GM23338 (cell line): ENCODE data around the gene ARHGAP42. TPM values are rescaled to one million over a fixed set of nuclear protein-coding genes. Genes with fewer than 3 reads are reported as not detected.

Experiments
- ATAC-seq: fragments of 200-7000 bp; cut with Tn5 transposase; 3 replicates; pipeline ENCODE4 v1.9.1; 2020
- DNase-seq: peaks from one replicate; pipeline ENCODE4 v3.0.0-alpha.2; 2015; ENCODE audit warnings: low spot score
- H2AFZ ChIP-seq: fragments of 200-600 bp; sonication (generic); 2 replicates; pipeline ENCODE4 v1.8.0; 2016; ENCODE audit warnings: antibody characterized with exemption, mild to moderate bottlenecking, moderate library complexity
- H3F3A ChIP-seq: fragments of 200-600 bp; sonication (generic); replicated peaks from 2 replicates; pipeline ENCODE4 v1.8.0; 2017; ENCODE audit warnings: antibody characterized with exemption, mixed run types, low read depth
- H3K27ac ChIP-seq: fragments of 200-600 bp; sonication (generic); 2 replicates; pipeline ENCODE4 v1.6.1; 2016; ENCODE audit warnings: low read depth
- H3K27me3 ChIP-seq: fragments of 200-600 bp; sonication (generic); 2 replicates; pipeline ENCODE4 v1.8.0; 2016; ENCODE audit warnings: mild to moderate bottlenecking, mixed run types, moderate library complexity; ENCODE audit not compliant: insufficient read depth
- H3K36me3 ChIP-seq: fragments of 200-600 bp; sonication (generic); 2 replicates; pipeline ENCODE4 v1.8.0; 2016; ENCODE audit warnings: mild to moderate bottlenecking; ENCODE audit not compliant: insufficient read depth
- H3K4me1 ChIP-seq: fragments of 200-600 bp; sonication (generic); 2 replicates; pipeline ENCODE4 v1.8.0; 2016; ENCODE audit warnings: mild to moderate bottlenecking, moderate library complexity; ENCODE audit not compliant: insufficient read depth
- H3K4me2 ChIP-seq: fragments of 200-600 bp; sonication (generic); 2 replicates; pipeline ENCODE4 v1.7.1; 2017; ENCODE audit warnings: mixed run types
- H3K4me3 ChIP-seq: fragments of 200-600 bp; sonication (generic); 2 replicates; pipeline ENCODE4 v1.6.1; 2016; ENCODE audit warnings: mixed run types
- H3K79me2 ChIP-seq: fragments of 200-600 bp; sonication (generic); replicated peaks from 2 replicates; pipeline ENCODE4 v1.8.0; 2017; ENCODE audit warnings: mild to moderate bottlenecking; ENCODE audit not compliant: insufficient read depth
- H3K9me2 ChIP-seq: fragments of 200-600 bp; sonication (generic); 2 replicates; pipeline ENCODE4 v1.8.0; 2017; ENCODE audit not compliant: insufficient read depth
- H4K20me1 ChIP-seq: fragments of 200-600 bp; sonication (generic); replicated peaks from 2 replicates; pipeline ENCODE4 v1.8.0; 2017; ENCODE audit warnings: mild to moderate bottlenecking; ENCODE audit not compliant: insufficient read depth
- H3K27ac Mint-ChIP-seq: 2 replicates; pipeline ENCODE4 v1.8.0; 2020; ENCODE audit warnings: inconsistent platforms, mild to moderate bottlenecking, moderate library complexity, mixed read lengths
- H3K27me3 Mint-ChIP-seq: 3 replicates; pipeline ENCODE4 v1.8.0; 2022; ENCODE audit warnings: low read depth, mild to moderate bottlenecking, moderate library complexity, mixed read lengths, inconsistent platforms; ENCODE audit not compliant: insufficient read depth, poor library complexity
- H3K36me3 Mint-ChIP-seq: 3 replicates; pipeline ENCODE4 v1.8.0; 2021; ENCODE audit warnings: low read depth, mild to moderate bottlenecking, inconsistent platforms, moderate library complexity, mixed read lengths
- H3K4me1 Mint-ChIP-seq: 3 replicates; pipeline ENCODE4 v1.8.0; 2020; ENCODE audit warnings: mild to moderate bottlenecking, inconsistent platforms, mixed read lengths
- H3K4me3 Mint-ChIP-seq: 3 replicates; pipeline ENCODE4 v1.8.0; 2021; ENCODE audit warnings: moderate library complexity, mild to moderate bottlenecking, inconsistent platforms, mixed read lengths
- H3K9me3 Mint-ChIP-seq: 3 replicates; pipeline ENCODE4 v1.8.0; 2020; ENCODE audit warnings: moderate library complexity, mild to moderate bottlenecking, inconsistent platforms, mixed read lengths
- CREB1 ChIP-seq: fragments of 250-450 bp; sonication (Bioruptor Pico); IDR thresholded peaks from 2 replicates; pipeline ENCODE4 v1.5.0; 2020; ENCODE audit warnings: low read depth, mild to moderate bottlenecking, moderate library complexity
- NANOG ChIP-seq: IDR thresholded peaks from 2 replicates; pipeline ENCODE4 v1.6.1; 2016; ENCODE audit warnings: antibody characterized with exemption, borderline replicate concordance
- STAT1 ChIP-seq: IDR thresholded peaks from one replicate; pipeline ENCODE4 v1.6.1; 2016; ENCODE audit warnings: antibody characterized with exemption; ENCODE audit not compliant: unreplicated experiment
- ZNF114 ChIP-seq: fragments of 250-450 bp; sonication (Bioruptor Pico); IDR thresholded peaks from 2 replicates; pipeline ENCODE4 v1.5.0; 2020; ENCODE audit warnings: mild to moderate bottlenecking, moderate library complexity
- ZNF331 ChIP-seq: fragments of 250-450 bp; sonication (Bioruptor Pico); IDR thresholded peaks from 2 replicates; pipeline ENCODE4 v1.5.0; 2020; ENCODE audit warnings: low read depth, mild to moderate bottlenecking, moderate library complexity
- polyA plus RNA-seq: library from polyadenylated mRNA; unstranded; fragments of >200 nt; fragmentation: Nextera tagmentation; extraction: Ambion mirVana; gene quantifications from 2 replicates; pipeline ENCODE4 v1.2.1, GENCODE V29; 2016
- total RNA-seq: library from RNA; depleted of rRNA; stranded (reverse); fragments of >200 nt; shearing (Covaris generic); gene quantifications from 2 replicates; pipeline ENCODE4 v1.2.3, GENCODE V29; 2014
- TF ChIP-seq, protein P1 (sequence below), 2 experiments: fragments of 200-600 bp in 1 of 2; sonication (generic) in 1 of 2; conservative IDR thresholded peaks; 2 replicates each; pipeline versions ENCODE4 v1.5.1 to v1.6.1; 2016 to 2017; ENCODE audit warnings: antibody characterized with exemption in 2 of 2, low read depth in 2 of 2, mild to moderate bottlenecking in 2 of 2, moderate library complexity in 1 of 2
- TF ChIP-seq, protein P2 (sequence below): fragments of 250-450 bp; sonication (Bioruptor Pico); IDR thresholded peaks from 2 replicates; pipeline ENCODE4 v1.5.0; 2020; ENCODE audit warnings: mild to moderate bottlenecking, moderate library complexity

Gene ARHGAP42
- total and polyA plus RNA-seq, 2 experiments from 2014 or later, result 23.7 to 35.7 TPM

DNA sequence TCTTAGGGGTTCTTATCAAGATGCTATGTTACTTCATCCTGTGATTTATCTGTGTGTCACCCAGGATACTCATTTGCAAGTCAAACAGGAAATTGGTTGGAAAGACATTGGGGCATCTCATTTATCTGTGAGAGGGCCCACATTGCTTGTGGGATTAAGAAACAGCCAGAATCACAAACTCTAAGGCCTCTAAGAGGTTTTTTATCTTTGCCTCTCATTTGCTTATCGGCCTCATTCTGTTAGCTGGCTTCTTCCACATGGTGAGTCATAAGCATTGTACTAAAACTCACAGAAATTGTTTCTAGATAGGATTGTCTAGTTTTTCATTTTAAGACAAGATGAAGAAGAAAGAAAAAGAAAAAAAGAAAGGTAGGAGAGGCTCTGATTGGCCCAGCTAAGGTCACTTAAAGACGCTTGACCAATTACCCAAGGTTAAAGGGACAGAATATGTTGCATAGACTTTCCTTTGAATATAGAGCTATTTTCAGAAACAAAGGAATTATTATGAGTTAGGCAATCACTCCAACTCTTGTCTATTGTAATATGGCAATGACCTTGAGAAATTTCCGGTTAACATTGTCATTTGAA lies 121.9 kb downstream of the ARHGAP42 start:
- Histone ChIP-seq H4K20me1 (no peaks in the 10 kb centered on the region), H3K79me2 (0 out of 2 replicates have a peak, but pooled peaks cover 7% of the 10 kb centered on the region), H3K4me3 (no peak overlapping the region), H3K4me2 (no peak overlapping the region), H3K4me1 (peaks cover 19% of the 10 kb centered on the region; the same call in 1 of the 2 replicates), H3K27me3 (no peaks in the 10 kb centered on the region), H3K9me2 (no peaks in the 10 kb centered on the region), H3K36me3 (no peaks in the 10 kb centered on the region), H2AFZ (no peak overlapping the region), H3K27ac (no peak overlapping the region; the same call in 1 of the 2 replicates), H3F3A (no peaks in the 10 kb centered on the region)
- Mint-ChIP-seq H3K36me3 (no peaks in the 10 kb centered on the region), H3K9me3 (no peaks in the 10 kb centered on the region; the same call in 2 of the 3 replicates), H3K27me3 (peaks cover 6% of the 10 kb centered on the region), H3K4me1 (peaks cover 22% of the 10 kb centered on the region), H3K4me3 (no peak overlapping the region), H3K27ac (no peak overlapping the region)
- TF ChIP-seq CREB1 (CRISPR knock-in tag) (no peak), ZNF114 (no peak)
- ATAC-seq, result no peak
- DNase-seq, result peak; percentile 20

DNA sequence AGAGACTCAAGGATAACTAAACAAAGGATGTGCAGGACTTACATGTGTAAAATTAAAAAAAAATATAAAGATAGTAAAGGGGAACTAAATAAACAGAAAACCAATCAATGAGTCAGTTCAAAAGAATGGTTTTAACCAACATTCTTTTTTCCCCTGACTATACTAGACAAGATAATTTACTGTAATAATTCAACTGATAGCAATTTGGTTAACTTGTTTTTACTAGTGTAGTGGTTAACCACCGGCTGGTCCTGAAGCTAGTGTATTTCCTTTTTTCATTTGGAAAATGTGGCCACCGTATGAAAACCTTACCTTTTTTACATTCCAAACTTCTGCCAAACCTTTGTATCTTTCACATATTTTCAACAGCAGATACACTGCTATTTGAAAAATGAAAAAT lies 123.1 kb downstream of the ARHGAP42 start:
- peaks cover 22% of the 10 kb centered on the region for H3K4me1 Mint-ChIP-seq
- Histone ChIP-seq H3K4me3 (no peak overlapping the region), H3K36me3 (no peaks in the 10 kb centered on the region), H3K9me2 (no peaks in the 10 kb centered on the region), H4K20me1 (no peaks in the 10 kb centered on the region), H3K4me1 (peaks cover 19% of the 10 kb centered on the region; the same call in 1 of the 2 replicates), H2AFZ (no peak overlapping the region), H3F3A (no peaks in the 10 kb centered on the region), H3K27ac (no peak overlapping the region), H3K4me2 (no peak overlapping the region), H3K27me3 (no peaks in the 10 kb centered on the region), H3K79me2 (0 out of 2 replicates have a peak, but pooled peaks cover 7% of the 10 kb centered on the region)
- peaks cover 6% of the 10 kb centered on the region for H3K27me3 Mint-ChIP-seq
- H3K27ac Mint-ChIP-seq, result no peak overlapping the region
- no peak for ATAC-seq
- no peak for TF ChIP-seq CREB1 (CRISPR knock-in tag)
- TF ChIP-seq ZNF114, result no peak
- TF ChIP-seq, protein P1, sequence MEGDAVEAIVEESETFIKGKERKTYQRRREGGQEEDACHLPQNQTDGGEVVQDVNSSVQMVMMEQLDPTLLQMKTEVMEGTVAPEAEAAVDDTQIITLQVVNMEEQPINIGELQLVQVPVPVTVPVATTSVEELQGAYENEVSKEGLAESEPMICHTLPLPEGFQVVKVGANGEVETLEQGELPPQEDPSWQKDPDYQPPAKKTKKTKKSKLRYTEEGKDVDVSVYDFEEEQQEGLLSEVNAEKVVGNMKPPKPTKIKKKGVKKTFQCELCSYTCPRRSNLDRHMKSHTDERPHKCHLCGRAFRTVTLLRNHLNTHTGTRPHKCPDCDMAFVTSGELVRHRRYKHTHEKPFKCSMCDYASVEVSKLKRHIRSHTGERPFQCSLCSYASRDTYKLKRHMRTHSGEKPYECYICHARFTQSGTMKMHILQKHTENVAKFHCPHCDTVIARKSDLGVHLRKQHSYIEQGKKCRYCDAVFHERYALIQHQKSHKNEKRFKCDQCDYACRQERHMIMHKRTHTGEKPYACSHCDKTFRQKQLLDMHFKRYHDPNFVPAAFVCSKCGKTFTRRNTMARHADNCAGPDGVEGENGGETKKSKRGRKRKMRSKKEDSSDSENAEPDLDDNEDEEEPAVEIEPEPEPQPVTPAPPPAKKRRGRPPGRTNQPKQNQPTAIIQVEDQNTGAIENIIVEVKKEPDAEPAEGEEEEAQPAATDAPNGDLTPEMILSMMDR (conservative IDR thresholded peaks at IDR 0.05; ENCODE audit: low read depth in 2 of 2), result no peak
- TF ChIP-seq ZNF331 (CRISPR knock-in tag), result no peak
- no peak for TF ChIP-seq NANOG
- TF ChIP-seq STAT1, result no peak
- TF ChIP-seq, protein P2, sequence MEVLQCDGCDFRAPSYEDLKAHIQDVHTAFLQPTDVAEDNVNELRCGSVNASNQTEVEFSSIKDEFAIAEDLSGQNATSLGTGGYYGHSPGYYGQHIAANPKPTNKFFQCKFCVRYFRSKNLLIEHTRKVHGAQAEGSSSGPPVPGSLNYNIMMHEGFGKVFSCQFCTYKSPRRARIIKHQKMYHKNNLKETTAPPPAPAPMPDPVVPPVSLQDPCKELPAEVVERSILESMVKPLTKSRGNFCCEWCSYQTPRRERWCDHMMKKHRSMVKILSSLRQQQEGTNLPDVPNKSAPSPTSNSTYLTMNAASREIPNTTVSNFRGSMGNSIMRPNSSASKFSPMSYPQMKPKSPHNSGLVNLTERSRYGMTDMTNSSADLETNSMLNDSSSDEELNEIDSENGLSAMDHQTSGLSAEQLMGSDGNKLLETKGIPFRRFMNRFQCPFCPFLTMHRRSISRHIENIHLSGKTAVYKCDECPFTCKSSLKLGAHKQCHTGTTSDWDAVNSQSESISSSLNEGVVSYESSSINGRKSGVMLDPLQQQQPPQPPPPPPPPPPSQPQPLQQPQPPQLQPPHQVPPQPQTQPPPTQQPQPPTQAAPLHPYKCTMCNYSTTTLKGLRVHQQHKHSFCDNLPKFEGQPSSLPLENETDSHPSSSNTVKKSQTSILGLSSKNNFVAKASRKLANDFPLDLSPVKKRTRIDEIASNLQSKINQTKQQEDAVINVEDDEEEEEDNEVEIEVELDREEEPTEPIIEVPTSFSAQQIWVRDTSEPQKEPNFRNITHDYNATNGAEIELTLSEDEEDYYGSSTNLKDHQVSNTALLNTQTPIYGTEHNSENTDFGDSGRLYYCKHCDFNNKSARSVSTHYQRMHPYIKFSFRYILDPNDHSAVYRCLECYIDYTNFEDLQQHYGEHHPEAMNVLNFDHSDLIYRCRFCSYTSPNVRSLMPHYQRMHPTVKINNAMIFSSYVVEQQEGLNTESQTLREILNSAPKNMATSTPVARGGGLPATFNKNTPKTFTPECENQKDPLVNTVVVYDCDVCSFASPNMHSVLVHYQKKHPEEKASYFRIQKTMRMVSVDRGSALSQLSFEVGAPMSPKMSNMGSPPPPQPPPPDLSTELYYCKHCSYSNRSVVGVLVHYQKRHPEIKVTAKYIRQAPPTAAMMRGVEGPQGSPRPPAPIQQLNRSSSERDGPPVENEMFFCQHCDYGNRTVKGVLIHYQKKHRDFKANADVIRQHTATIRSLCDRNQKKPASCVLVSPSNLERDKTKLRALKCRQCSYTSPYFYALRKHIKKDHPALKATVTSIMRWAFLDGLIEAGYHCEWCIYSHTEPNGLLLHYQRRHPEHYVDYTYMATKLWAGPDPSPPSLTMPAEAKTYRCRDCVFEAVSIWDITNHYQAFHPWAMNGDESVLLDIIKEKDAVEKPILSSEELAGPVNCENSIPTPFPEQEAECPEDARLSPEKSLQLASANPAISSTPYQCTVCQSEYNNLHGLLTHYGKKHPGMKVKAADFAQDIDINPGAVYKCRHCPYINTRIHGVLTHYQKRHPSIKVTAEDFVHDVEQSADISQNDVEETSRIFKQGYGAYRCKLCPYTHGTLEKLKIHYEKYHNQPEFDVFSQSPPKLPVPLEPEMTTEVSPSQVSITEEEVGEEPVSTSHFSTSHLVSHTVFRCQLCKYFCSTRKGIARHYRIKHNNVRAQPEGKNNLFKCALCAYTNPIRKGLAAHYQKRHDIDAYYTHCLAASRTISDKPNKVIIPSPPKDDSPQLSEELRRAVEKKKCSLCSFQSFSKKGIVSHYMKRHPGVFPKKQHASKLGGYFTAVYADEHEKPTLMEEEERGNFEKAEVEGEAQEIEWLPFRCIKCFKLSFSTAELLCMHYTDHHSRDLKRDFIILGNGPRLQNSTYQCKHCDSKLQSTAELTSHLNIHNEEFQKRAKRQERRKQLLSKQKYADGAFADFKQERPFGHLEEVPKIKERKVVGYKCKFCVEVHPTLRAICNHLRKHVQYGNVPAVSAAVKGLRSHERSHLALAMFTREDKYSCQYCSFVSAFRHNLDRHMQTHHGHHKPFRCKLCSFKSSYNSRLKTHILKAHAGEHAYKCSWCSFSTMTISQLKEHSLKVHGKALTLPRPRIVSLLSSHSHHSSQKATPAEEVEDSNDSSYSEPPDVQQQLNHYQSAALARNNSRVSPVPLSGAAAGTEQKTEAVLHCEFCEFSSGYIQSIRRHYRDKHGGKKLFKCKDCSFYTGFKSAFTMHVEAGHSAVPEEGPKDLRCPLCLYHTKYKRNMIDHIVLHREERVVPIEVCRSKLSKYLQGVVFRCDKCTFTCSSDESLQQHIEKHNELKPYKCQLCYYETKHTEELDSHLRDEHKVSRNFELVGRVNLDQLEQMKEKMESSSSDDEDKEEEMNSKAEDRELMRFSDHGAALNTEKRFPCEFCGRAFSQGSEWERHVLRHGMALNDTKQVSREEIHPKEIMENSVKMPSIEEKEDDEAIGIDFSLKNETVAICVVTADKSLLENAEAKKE (CRISPR knock-in tag), result no peak
- H3K36me3 Mint-ChIP-seq, result no peaks in the 10 kb centered on the region
- H3K9me3 Mint-ChIP-seq, result no peaks in the 10 kb centered on the region; the same call in 2 of the 3 replicates
- H3K4me3 Mint-ChIP-seq, result no peak overlapping the region
- DNase-seq, result no peak
